Measurements from ENCODE around the gene CNKSR2. TPM values are rescaled to one million over a fixed set of nuclear protein-coding genes. Genes with fewer than 3 reads are reported as not detected.
"Not testable (repeated sequence)": the region's sequence is repeated elsewhere in the genome, so short reads cannot be mapped to it uniquely, and the experiment has no call there.

CNKSR2 gene
- total and polyA plus RNA-seq, 2 of the 13 experiments (the other 11 are each of a cell fraction or from before 2014, with no cell fraction given): not detected

GRCh38 chrX:21481761-21482160 lies 107.5 kb downstream of the CNKSR2 start (continued):
- TF ChIP-seq, protein P1, sequence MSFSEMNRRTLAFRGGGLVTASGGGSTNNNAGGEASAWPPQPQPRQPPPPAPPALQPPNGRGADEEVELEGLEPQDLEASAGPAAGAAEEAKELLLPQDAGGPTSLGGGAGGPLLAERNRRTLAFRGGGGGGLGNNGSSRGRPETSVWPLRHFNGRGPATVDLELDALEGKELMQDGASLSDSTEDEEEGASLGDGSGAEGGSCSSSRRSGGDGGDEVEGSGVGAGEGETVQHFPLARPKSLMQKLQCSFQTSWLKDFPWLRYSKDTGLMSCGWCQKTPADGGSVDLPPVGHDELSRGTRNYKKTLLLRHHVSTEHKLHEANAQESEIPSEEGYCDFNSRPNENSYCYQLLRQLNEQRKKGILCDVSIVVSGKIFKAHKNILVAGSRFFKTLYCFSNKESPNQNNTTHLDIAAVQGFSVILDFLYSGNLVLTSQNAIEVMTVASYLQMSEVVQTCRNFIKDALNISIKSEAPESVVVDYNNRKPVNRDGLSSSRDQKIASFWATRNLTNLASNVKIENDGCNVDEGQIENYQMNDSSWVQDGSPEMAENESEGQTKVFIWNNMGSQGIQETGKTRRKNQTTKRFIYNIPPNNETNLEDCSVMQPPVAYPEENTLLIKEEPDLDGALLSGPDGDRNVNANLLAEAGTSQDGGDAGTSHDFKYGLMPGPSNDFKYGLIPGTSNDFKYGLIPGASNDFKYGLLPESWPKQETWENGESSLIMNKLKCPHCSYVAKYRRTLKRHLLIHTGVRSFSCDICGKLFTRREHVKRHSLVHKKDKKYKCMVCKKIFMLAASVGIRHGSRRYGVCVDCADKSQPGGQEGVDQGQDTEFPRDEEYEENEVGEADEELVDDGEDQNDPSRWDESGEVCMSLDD (CRISPR knock-in tag; IDR thresholded peaks at IDR 0.05; ENCODE audit: borderline replicate concordance): no peak
- TF ChIP-seq ZBTB42 (CRISPR knock-in tag; IDR thresholded peaks at IDR 0.05) (no peak), MIER3 (CRISPR knock-in tag; IDR thresholded peaks at IDR 0.05; ENCODE audit: borderline replicate concordance) (no peak)

GRCh38 chrX:21484051-21484450 lies 109.8 kb downstream of the CNKSR2 start:
- in situ Hi-C loops (cut with HindIII; ENCODE audit: extremely low pct_ligation_motif_present, low pct_unique_long_range_greater_than_20kb): loop anchor here (25.0 kb wide), 1 partner anchor 947 kb away; no protein-coding TSS in a partner anchor
- 24% methylated on average over 5 of the region's 7 CpGs for WGBS (ENCODE audit: low lambda C conversion rate)
- H3K9ac ChIP-seq (ENCODE audit: insufficient read depth, low read depth, low read length); ATAC-seq; CTCF ChIA-PET (ENCODE audit: low intra/inter-chr PET ratio, low total read pairs); H3K4me3 ChIP-seq (replicated peaks in 1 of 3; ENCODE audit: insufficient read depth in 1 of 3, low read depth in 2 of 3, low read length in 3 of 3); DNase-seq (ENCODE audit: low spot score); H3K9me3 ChIP-seq (ENCODE audit: low read length); H2AFZ ChIP-seq (ENCODE audit: low read length); H3K79me2 ChIP-seq (ENCODE audit: insufficient read depth, low read length); H4K20me1 ChIP-seq (ENCODE audit: insufficient read depth, low read length); H3K27ac ChIP-seq (ENCODE audit: extremely low read length, insufficient read depth, low read length); H3K27me3 ChIP-seq (ENCODE audit: control insufficient read depth in 1 of 2, insufficient read depth in 2 of 2, low read length in 2 of 2); POLR2A ChIA-PET; H3K36me3 ChIP-seq (replicated peaks in 1 of 2; ENCODE audit: control insufficient read depth in 1 of 2, insufficient read depth in 2 of 2, low read length in 2 of 2); FAIRE-seq; BruUV-seq (replicated peaks); H3K4me1 ChIP-seq (ENCODE audit: insufficient read depth, low read length); H3K4me2 ChIP-seq (ENCODE audit: low read depth, low read length): not testable (repeated sequence)
- intact Hi-C loops (cut with micrococcal nuclease; ENCODE audit: unreplicated experiment): loop anchor here (5.0 kb wide), 2 partner anchors 243 to 957 kb away; no protein-coding TSS in a partner anchor

GRCh38 chrX:21487832-21488231 lies 113.6 kb downstream of the CNKSR2 start:
- Histone ChIP-seq H3K4me2 (ENCODE audit: low read depth, low read length) (no peak overlapping the region), H2AFZ (ENCODE audit: low read length) (no peak overlapping the region), H3K4me3 (replicated peaks in 1 of 3; ENCODE audit: insufficient read depth in 1 of 3, low read depth in 2 of 3, low read length in 3 of 3) (no peak overlapping the region), H3K36me3 (replicated peaks in 1 of 2; ENCODE audit: control insufficient read depth in 1 of 2, insufficient read depth in 2 of 2, low read length in 2 of 2) (no peaks in the 10 kb centered on the region), H3K79me2 (ENCODE audit: insufficient read depth, low read length) (no peaks in the 10 kb centered on the region), H3K27me3 (ENCODE audit: control insufficient read depth in 1 of 2, insufficient read depth in 2 of 2, low read length in 2 of 2) (no peaks in the 10 kb centered on the region), H3K27ac (ENCODE audit: extremely low read length, insufficient read depth, low read length) (no peak overlapping the region), H3K9ac (ENCODE audit: insufficient read depth, low read depth, low read length) (no peak overlapping the region), H4K20me1 (ENCODE audit: insufficient read depth, low read length) (no peaks in the 10 kb centered on the region), H3K9me3 (ENCODE audit: low read length) (no peaks in the 10 kb centered on the region), H3K4me1 (ENCODE audit: insufficient read depth, low read length) (no peaks in the 10 kb centered on the region)
- no TSS peak for BruUV-seq (replicated peaks)
- CTCF ChIA-PET (ENCODE audit: low intra/inter-chr PET ratio, low total read pairs): no interaction called here
- FAIRE-seq (no peak), ATAC-seq (no peak), DNase-seq (ENCODE audit: low spot score) (peak; percentile 3)
- POLR2A ChIA-PET: no interaction called here
- intact Hi-C loops (cut with micrococcal nuclease; ENCODE audit: unreplicated experiment): no loop called here
- in situ Hi-C loops (cut with HindIII; ENCODE audit: extremely low pct_ligation_motif_present, low pct_unique_long_range_greater_than_20kb): loop anchor here (25.0 kb wide), 1 partner anchor 951 kb away; no protein-coding TSS in a partner anchor
- 0% methylated on average over 1 of the region's 1 CpG for WGBS (ENCODE audit: low lambda C conversion rate)
- TF ChIP-seq HINFP (CRISPR knock-in tag; IDR thresholded peaks at IDR 0.05; ENCODE audit: low read depth): no peak
- TF ChIP-seq ZNF281 (CRISPR knock-in tag; IDR thresholded peaks at IDR 0.05; ENCODE audit: borderline replicate concordance): no peak
- TF ChIP-seq ATM (IDR thresholded peaks at IDR 0.05; ENCODE audit: borderline replicate concordance): no peak
- TF ChIP-seq, protein P2, sequence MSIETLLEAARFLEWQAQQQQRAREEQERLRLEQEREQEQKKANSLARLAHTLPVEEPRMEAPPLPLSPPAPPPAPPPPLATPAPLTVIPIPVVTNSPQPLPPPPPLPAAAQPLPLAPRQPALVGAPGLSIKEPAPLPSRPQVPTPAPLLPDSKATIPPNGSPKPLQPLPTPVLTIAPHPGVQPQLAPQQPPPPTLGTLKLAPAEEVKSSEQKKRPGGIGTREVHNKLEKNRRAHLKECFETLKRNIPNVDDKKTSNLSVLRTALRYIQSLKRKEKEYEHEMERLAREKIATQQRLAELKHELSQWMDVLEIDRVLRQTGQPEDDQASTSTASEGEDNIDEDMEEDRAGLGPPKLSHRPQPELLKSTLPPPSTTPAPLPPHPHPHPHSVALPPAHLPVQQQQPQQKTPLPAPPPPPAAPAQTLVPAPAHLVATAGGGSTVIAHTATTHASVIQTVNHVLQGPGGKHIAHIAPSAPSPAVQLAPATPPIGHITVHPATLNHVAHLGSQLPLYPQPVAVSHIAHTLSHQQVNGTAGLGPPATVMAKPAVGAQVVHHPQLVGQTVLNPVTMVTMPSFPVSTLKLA (IDR thresholded peaks at IDR 0.05): no peak

Measured in HepG2 (cell line).